ENCODE measurements around the gene S100A11. TPM values are rescaled to one million over a fixed set of nuclear protein-coding genes. Genes with fewer than 3 reads are reported as not detected.
A peak's percentile ranks its signal among the peaks of the same experiment; 100 is the strongest.

S100A11 gene
- total RNA-seq, 1 donor from 2014 or later = 947 TPM

- TF ChIP-seq CTCF (conservative IDR thresholded peaks at IDR 0.05; ENCODE audit: low read depth, low read length) = no peak
- no peak overlapping the region for H3K4me3 ChIP-seq (ENCODE audit: low read depth, low read length)
- DNase-seq (ENCODE audit: low read depth) = no peak
Measured at GRCh38 chr1:152039461-152039860, 2.7 kb upstream of the S100A11 start.

GRCh38 chr1:152038871-152039270 lies 2.1 kb upstream of the S100A11 start:
- no peak for TF ChIP-seq CTCF (conservative IDR thresholded peaks at IDR 0.05; ENCODE audit: low read depth, low read length)

GRCh38 chr1:152035539-152036266 lies 1.1 kb downstream of the S100A11 start:
- no peak for DNase-seq (ENCODE audit: low read depth)
- no peak for TF ChIP-seq CTCF (conservative IDR thresholded peaks at IDR 0.05; ENCODE audit: low read depth, low read length)
- peak overlapping the region; percentile 77 for H3K4me3 ChIP-seq (ENCODE audit: low read depth, low read length)

More at GRCh38 chr1:152038871-152039270, 2.1 kb upstream of the S100A11 start:
- H3K4me3 ChIP-seq (ENCODE audit: low read depth, low read length) = no peak overlapping the region
- DNase-seq (ENCODE audit: low read depth) = no peak

- peak overlapping the region; percentile 77 for H3K4me3 ChIP-seq (ENCODE audit: low read depth, low read length)
- no peak for DNase-seq (ENCODE audit: low read depth)
- peak; percentile 79 for TF ChIP-seq CTCF (conservative IDR thresholded peaks at IDR 0.05; ENCODE audit: low read depth, low read length)
Measured at GRCh38 chr1:152034654-152035538, 1.9 kb downstream of the S100A11 start.

GRCh38 chr1:152034324-152034653 lies 2.5 kb downstream of the S100A11 start:
- peak overlapping the region; percentile 77 for H3K4me3 ChIP-seq (ENCODE audit: low read depth, low read length)
- DNase-seq (ENCODE audit: low read depth) = no peak
- TF ChIP-seq CTCF (conservative IDR thresholded peaks at IDR 0.05; ENCODE audit: low read depth, low read length) = no peak

- TF ChIP-seq CTCF (conservative IDR thresholded peaks at IDR 0.05; ENCODE audit: low read depth, low read length) = no peak
- no peak overlapping the region for H3K4me3 ChIP-seq (ENCODE audit: low read depth, low read length)
Measured at GRCh38 chr1:152029929-152030211, 6.9 kb downstream of the S100A11 start.

More at GRCh38 chr1:152029929-152030211, 6.9 kb downstream of the S100A11 start:
- no peak for DNase-seq (ENCODE audit: low read depth)
